ENCODE measurements around the gene RTN4R.

- TF ChIP-seq CTCF (IDR thresholded peaks at IDR 0.05) = no peak
- no peak for TF ChIP-seq POLR2A (IDR thresholded peaks at IDR 0.05)
Measured at GRCh38 chr22:20204311-20204710, 63.8 kb downstream of the RTN4R start.

Measured in adrenal gland (tissue), 5 donors.